H1 (cell line): ENCODE measurements around the gene PPEF2. TPM values are rescaled to one million over a fixed set of nuclear protein-coding genes. Genes with fewer than 3 reads are reported as not detected.

Experiments used
- ASH2L ChIP-seq: fragments of 200-600, 300-600 bp; sonication (generic); IDR thresholded peaks from one replicate; pipeline ENCODE4 v1.7.1; 2017; ENCODE audit warnings: low read length
- BRCA1 ChIP-seq: IDR thresholded peaks from 2 replicates; pipeline ENCODE4 v1.6.1; 2012; ENCODE audit warnings: low read depth, low read length, improper control_type of control experiment
- CHD1 ChIP-seq: IDR thresholded peaks from 2 replicates; pipeline ENCODE4 v1.6.1; 2012; ENCODE audit warnings: low read depth, low read length, improper control_type of control experiment
- CHD7 ChIP-seq: fragments of 300-600 bp; sonication (generic); IDR thresholded peaks from 2 replicates; pipeline ENCODE4 v1.7.1; 2012; ENCODE audit warnings: low read length, moderate library complexity, mild to moderate bottlenecking, inconsistent platforms; ENCODE audit not compliant: insufficient replicate concordance
- CTBP2 ChIP-seq: IDR thresholded peaks from 2 replicates; pipeline ENCODE4 v1.7.0; 2011; ENCODE audit warnings: borderline replicate concordance, mild to moderate bottlenecking, moderate library complexity, mixed read lengths, low read length; ENCODE audit not compliant: insufficient read depth, insufficient read length
- CTCF ChIP-seq, 3 experiments: IDR thresholded peaks; 1 replicate in 2 of 3; 2 replicates in 1 of 3; pipeline versions ENCODE4 v1.5.1 to v1.6.1; 2011; ENCODE audit warnings: low read length in 3 of 3, mild to moderate bottlenecking in 3 of 3, inconsistent platforms in 2 of 3, low read depth in 1 of 3, moderate library complexity in 1 of 3; ENCODE audit not compliant: insufficient read depth in 1 of 3; ENCODE audit errors: control extremely low read depth in 1 of 3
- GTF2F1 ChIP-seq: IDR thresholded peaks from 2 replicates; pipeline ENCODE4 v1.6.1; 2012; ENCODE audit warnings: low read depth, low read length, improper control_type of control experiment, borderline replicate concordance
- NANOG ChIP-seq: IDR thresholded peaks from 2 replicates; pipeline ENCODE4 v1.6.1; 2011; ENCODE audit warnings: low read length, low read depth, mild to moderate bottlenecking, inconsistent platforms; ENCODE audit not compliant: insufficient read depth, poor library complexity, severe bottlenecking
- SIRT6 ChIP-seq: IDR thresholded peaks from one replicate; pipeline ENCODE4 v1.7.1; 2012; ENCODE audit warnings: low read length, inconsistent platforms
- YY1 ChIP-seq: IDR thresholded peaks from 2 replicates; pipeline ENCODE4 v1.6.1; 2011; ENCODE audit warnings: low read depth, mild to moderate bottlenecking, low read length
- polyA plus RNA-seq, 7 experiments: library from polyadenylated mRNA; depleted of rRNA in 3 of 7; stranded (reverse) in 5 of 7; unstranded in 2 of 7; fragments of >200 nt in 5 of 7; fragments of 200-250 nt in 2 of 7; gene quantifications; 1 replicate in 5 of 7; 2 replicates in 1 of 7; 4 replicates in 1 of 7; pipeline versions ENCODE4 v1.2.1 to v1.2.3, GENCODE V29; 2011 to 2013; ENCODE audit warnings: missing spikeins in 2 of 7, mixed read lengths in 2 of 7
- total RNA-seq: library from RNA; stranded (reverse); fragmentation: NEBNext Ultra II Directional; extraction: Animal tissue kit (Norgen Biotek cat#: 25700); gene quantifications from 2 replicates; pipeline ENCODE4 v1.2.1, GENCODE V29; 2021

The PPEF2 gene
- total and polyA plus RNA-seq, 2 of the 8 experiments (the other 6 are each of a cell fraction or from before 2014, with no cell fraction given) = not detected

- TF ChIP-seq CHD7 (no peak), SIRT6 (no peak), YY1 (no peak), ASH2L (no peak), CHD1 (no peak), GTF2F1 (no peak), NANOG (no peak), CTCF (IDR thresholded peaks at IDR 0.05; ENCODE audit: control extremely low read depth in 1 of 3, insufficient read depth in 1 of 3, low read depth in 1 of 3, low read length in 3 of 3) (no peak), BRCA1 (no peak), CTBP2 (no peak)
These were observed 10.7 kb upstream of the PPEF2 start (continued) for GRCh38 chr4:75912968-75913367.
